Caki2 (cell line): ENCODE data around the gene MUC21. TPM values are rescaled to one million over a fixed set of nuclear protein-coding genes. Genes with fewer than 3 reads are reported as not detected.
"Not testable (repeated sequence)": the region's sequence is repeated elsewhere in the genome, so short reads cannot be mapped to it uniquely, and the experiment has no call there.

ENCODE experiments used
- DNase-seq: peaks from one replicate; pipeline ENCODE4 v3.0.0-alpha.2; 2015; ENCODE audit warnings: low read depth
- in situ Hi-C: cut with HindIII; loops from 2 replicates; pipeline ENCODE4 v1.10.0; 2016; ENCODE audit warnings: low sequenced_read_pairs, low pct_unique_long_range_greater_than_20kb, mixed read lengths
- total RNA-seq: library from RNA; depleted of rRNA; stranded (reverse); fragments of >200 nt; shearing (Covaris generic); gene quantifications from 2 replicates; pipeline ENCODE4 v1.2.3, GENCODE V29; 2014; ENCODE audit warnings: low replicate concordance

Gene MUC21
- total RNA-seq, 1 experiment from 2014 or later: not detected

DNA sequence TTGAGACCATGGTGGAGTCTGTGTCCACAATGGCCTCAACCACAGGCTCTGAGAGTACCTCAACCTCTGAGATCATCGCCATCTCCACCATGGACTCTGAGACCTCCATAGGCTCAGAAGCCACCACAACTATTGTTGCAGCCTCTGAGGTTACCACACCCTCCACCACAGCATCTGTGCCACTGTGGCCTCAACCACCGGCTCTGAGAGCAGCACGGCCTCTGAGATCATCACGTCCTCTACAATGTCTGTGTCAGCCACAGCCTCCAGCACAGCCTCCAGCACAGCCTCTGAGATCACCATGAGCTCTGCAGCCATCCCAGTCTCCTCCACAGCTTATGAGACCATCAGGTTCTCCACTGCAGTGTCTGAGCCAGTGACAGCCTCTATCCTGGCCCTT, 19.4 kb upstream of the MUC21 start:
- in situ Hi-C loops: no loop called here
- DNase-seq: no peak

DNA sequence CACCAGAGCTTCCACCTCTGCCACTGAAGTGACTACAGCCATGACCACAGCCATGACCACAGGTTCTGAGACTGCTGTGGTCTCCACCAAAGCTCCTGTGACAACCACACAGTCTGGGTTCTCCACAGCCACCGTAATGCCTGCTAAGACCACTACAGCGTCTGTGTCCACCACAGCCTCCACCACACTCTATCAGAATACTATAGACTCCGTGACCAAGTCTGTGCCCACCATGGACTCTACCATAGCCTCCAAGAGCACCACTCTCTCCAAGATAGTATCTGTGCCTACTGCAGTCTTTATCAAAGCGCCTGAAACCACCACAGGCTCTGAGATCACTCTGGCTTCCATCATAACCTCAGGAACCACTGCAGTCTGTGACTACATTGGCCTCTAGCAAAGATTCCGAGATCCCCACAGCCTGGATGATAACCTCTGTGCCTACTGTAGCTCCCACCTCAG, 18.3 kb upstream of the MUC21 start:
- DNase-seq: no peak
- in situ Hi-C loops: no loop called here

DNA sequence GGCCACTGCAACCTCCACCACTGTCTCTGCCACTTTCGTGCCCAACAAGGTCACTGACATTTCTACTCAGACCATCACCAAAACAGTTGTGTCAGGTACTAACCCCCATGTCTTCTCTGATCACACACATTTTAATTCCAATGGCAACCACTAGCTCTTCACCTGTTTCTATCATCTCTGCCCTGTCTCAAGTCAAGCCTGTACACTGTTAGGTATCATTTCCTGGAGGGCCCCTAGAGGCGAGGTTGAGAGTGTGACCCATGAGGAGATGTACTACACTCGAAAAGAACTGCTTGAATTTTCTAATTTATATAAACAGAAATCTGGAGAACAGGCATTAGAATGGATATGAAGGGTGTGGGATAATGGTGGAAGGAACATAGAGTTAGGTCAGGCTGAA, 17.4 kb upstream of the MUC21 start:
- no peak for DNase-seq
- in situ Hi-C loops: no loop called here

DNA sequence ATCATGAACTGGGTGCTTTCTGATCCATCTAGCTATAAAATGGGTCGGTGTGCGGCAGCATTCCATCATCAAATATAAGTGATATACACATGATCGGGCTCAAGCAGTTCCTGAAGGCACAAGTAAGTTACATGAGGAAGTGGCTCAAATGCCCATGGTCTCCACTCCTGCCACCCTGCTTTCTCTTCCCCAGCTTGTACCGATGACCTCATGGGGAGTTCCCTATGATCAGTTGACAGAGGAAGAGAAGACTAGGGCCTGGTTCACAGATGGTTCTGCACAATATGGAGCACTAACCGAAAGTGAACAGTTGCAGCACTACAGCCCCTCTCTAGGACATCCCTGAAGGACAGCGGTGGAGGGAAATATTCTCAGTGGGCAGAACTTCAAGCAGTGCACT, 14.3 kb upstream of the MUC21 start:
- DNase-seq, in situ Hi-C loops: not testable (repeated sequence)

DNA sequence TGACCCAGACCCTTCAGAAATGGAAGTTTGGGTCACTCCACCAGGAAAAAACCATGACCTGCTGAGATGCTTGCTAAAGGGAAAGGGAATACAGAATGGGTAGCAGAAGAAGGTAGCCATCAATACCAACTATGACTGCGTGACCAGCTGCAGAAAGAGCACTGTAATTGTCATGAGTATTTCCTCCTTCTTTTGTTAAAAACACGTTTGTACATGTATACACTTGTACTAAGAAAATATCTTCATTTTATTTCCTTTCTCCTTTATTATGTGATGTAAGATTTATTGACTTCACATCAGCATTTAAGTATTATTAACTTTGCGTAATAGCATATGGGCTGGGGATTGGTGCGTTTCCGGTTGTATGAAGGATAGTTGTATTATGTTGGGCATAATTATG, 12.6 kb upstream of the MUC21 start:
- DNase-seq: no peak
- in situ Hi-C loops: no loop called here

DNA sequence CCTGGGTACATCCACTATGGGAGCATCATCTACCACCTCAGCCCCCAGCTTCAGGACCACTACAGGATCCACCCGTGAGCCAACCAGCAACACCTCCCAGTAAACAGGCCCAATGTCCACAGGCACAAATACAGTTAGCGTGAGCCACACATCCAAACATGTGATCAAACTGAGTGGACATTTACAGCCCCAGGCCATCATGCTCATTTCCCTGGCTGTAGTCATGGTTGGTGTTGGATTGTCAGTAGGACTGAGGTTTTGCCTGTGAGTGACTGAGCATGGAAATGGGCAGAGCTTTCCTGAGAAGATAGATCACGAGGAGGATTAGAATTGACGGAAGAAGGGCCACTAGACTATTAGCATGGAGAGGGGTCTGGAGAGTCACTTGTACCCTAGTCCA, 10.7 kb upstream of the MUC21 start:
- in situ Hi-C loops: no loop called here
- no peak for DNase-seq

DNA sequence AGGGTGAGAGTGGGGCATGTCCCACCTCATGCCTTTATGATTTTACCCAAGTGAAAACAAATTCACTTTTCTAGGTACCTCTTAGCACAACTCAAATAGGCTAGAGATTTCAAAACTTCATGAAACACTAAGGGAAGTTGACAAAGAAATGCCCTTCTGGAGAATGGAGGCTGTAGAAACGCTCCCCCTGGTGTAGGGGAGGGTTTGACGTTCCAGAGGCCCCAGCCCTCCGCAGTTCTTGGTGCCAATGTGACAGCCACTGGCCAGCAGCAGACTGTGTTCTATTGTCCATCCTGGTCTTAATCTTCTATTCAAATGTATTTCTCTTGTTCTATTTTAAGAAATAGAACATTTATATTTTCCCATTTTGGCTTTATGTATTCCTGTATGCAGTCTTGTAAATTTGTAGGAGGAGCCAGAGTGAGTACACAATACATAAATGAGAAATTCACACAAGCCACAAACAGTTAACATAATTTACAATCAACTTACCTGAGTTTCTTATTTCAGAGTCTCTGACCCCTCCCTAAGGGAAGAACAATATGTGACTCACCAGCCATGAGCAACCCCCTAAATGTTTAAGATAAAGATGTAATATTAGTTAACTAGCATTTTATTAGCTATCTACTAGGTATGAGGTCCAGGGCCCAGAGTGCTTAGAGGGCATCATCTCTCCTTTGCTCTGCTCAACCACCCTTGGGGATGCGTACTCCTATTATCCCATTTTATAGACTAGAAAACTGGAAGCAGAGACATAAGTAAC, 8.8 kb upstream of the MUC21 start:
- no peak for DNase-seq
- in situ Hi-C loops: no loop called here

DNA sequence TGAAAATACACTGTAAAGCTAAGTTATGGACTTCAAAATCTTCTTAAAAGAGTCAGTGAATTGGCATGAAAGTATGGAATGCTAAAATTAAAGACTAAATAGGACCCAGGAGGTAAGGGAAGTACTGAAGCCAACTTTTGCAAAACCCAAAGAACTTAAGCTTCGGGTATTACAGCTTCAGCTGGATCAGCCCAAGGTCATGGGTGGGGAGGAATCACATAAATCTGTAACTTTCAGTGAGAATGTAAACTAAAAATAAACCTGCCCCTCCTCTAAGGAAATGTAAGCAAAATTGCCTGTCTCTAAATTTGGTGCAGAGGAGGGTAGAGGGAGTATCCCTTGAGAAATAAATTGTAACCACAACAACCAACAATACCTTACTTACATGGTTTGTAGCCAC, 4.4 kb upstream of the MUC21 start:
- DNase-seq: no peak
- in situ Hi-C loops: no loop called here

DNA sequence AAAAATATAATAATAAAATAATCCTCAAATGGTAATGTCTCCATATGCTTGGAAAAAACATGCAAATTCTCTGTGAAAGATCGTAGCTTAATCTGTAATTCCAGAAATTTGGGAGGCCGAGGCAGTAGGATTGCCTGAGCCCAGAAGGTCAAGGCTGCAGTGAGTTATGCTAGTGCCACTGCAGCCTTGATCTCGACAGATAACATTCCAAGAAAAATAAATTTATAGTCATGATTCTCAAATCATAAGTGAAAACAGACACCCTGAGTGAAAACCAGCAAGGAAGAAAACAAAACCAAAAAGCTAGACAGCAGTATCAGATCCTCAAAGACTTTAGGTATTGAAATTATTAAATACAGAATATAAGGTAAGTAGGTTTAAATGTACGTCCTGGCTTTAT, 3.8 kb upstream of the MUC21 start:
- in situ Hi-C loops: no loop called here
- no peak for DNase-seq

DNA sequence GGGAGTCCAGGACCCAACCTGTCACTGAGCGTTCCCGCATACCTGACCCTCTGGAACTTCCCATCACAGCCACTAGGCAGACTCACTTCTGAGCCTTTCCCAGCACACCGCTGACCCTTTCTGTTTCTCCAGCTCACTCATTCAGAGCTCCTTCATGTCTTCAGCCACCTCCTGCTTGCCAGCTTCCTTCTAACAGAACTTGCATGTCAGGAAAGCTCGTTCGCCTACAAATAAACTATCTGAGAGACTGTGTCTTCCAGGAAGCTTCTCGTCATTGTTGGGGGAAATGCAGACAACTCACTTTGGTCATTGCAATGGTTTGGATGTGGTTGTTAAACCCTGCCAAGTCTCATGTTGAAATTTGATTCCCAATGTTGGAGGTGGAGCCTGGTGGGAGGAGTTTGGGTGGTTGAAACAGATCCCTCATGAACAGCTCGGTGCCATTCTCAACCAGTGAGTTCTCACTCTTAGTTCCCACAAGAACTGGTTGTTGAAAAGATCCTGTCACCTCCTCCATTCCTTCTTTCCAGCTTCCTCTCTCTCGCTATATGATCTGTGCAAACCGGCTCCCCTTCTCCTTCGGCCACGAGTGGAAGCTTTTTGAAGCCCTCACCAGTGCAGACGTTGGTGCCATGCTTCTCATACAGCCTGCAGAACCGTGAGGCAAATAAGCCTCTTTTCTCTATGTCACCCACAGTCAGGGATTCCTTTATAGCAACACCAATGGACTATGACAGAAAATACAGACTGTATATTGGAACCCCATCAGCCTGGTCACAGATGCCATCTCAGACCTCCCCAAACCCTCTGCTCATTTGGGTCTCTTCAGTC, 1.4 kb upstream of the MUC21 start:
- in situ Hi-C loops: no loop called here
- peak; percentile 72 for DNase-seq

DNA sequence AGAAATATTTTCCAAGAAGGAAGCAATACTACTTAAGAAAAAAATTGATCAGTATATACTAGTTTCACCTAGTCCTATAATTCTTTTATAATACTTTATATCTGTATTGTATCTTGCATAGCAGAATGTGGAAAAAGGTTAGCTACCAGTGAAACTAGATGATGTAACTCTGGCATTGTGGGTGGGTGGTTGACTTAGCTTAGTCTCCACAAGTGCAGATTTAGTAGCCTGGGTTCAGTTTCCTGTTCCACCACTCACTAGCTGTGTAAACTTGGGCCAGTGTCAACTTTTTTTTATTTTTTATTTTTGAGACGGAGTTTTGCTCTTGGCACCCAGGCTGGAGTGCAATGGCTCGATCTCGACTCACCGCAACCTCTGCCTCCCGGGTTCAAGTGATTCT, 2.0 kb downstream of the MUC21 start:
- DNase-seq: no peak
- in situ Hi-C loops: no loop called here

DNA sequence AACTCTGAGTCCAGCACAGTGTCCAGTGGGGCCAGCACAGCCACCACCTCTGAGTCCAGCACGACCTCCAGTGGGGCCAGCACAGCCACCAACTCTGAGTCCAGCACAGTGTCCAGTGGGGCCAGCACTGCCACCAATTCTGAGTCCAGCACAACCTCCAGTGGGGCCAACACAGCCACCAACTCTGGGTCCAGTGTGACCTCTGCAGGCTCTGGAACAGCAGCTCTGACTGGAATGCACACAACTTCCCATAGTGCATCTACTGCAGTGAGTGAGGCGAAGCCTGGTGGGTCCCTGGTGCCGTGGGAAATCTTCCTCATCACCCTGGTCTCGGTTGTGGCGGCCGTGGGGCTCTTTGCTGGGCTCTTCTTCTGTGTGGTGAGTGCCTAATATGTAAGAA, 3.8 kb downstream of the MUC21 start:
- in situ Hi-C loops: no loop called here
- DNase-seq: no peak

DNA sequence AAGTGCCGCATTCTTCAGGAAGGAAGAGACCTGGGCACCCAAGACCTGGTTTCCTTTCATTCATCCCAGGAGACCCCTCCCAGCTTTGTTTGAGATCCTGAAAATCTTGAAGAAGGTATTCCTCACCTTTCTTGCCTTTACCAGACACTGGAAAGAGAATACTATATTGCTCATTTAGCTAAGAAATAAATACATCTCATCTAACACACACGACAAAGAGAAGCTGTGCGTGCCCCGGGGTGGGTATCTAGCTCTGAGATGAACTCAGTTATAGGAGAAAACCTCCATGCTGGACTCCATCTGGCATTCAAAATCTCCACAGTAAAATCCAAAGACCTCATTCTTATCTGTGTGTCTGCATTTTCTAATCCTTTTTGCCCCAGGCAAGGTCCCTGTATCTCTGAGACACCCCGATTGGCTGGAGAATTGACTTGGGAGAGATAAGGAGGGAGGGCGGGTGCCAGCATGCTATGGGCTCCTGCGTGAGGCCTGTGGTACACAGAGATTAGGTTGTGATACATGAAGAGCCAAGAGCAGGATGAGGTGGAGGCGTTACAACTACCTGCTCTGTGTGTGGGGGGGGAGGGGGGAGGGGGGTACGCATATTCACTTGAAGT, 4.8 kb downstream of the MUC21 start:
- DNase-seq: no peak
- in situ Hi-C loops: no loop called here

DNA sequence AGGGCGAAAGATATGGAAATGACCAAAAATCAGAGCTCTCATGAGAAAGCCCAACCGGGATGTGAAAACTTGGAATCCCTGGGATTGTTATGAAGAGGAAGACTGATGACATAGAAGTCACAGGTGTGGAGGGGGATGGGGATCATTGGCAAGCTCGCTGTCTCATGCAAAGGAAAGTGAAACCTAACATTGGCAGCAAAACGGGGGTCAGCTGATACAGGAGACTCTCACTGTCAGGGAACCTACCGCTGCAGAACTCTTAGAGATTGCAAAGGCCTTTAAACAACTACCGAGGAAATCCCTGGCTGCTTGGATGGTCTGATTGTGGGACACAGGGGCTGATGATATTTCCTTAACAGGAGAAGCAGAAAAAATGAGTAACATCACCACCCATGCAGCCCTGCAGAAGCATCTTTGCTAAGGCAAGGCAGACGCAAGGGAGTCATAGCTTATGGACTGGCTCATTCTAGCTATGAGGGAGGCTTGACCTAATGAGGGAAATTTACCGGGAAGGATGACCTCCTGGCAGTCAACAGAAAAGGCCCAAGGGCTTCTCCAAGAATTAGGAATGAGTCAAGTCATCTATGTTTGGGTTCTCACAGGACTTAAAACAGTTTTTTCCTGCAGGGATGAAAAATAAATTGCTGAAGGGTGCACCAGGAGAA, 7.0 kb downstream of the MUC21 start:
- in situ Hi-C loops: no loop called here
- DNase-seq: no peak

DNA sequence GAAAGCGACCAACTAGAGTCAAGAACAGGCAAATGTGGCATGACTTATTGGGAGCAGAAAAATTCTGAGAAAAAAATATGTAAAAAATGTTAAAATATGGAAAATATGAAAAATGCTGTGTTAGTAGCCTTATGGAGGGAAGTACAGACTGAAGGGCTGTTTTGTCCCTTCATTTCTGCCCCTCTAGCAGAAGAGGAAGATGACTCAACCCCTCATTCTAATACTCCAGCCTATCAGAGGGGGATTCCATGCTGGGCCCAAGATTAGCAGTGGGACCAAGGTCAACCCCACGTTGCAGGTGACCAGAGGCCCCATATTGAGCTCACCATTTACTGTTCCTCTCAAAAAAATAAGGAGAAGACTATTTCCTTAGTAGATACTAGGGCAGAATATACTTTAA, 8.4 kb downstream of the MUC21 start:
- in situ Hi-C loops: no loop called here
- no peak for DNase-seq

DNA sequence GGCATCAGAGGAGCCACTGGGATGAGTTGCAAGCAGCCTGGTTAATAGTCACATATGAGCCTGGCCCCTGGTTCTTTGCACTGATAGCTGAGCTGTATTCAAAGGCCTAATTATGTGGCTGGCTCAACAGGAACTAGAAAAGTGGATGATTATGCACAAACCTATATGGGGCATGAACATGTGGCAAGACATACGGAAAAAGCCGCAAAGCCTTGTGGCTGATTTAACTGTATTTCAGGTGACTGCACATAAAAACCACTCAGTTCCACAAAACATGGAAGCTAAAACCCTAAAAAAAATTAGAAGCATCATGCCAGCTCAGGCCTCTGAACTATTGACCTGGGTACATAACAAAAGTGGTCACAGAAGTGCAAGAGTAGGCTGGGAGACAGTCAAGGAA, 13.8 kb downstream of the MUC21 start:
- in situ Hi-C loops: no loop called here
- DNase-seq: no peak

DNA sequence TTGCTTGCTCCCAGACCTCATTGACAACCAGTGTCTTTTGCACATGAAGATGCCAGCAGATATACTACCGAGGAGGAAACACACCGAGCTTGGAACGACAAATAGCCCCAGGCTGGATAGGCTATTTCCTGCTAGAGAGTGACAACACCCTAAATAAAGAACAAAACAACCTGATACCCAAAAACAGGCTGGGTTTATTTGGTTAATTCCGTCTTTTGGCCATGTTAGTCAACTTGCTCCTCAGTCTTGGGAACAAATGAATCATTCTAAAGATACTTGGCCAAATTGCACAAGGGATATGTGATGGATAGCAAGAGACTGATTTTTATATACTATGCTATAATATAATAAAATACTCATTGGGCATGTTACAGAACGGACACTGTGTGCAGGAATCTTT, 15.3 kb downstream of the MUC21 start:
- no peak for DNase-seq
- in situ Hi-C loops: no loop called here

DNA sequence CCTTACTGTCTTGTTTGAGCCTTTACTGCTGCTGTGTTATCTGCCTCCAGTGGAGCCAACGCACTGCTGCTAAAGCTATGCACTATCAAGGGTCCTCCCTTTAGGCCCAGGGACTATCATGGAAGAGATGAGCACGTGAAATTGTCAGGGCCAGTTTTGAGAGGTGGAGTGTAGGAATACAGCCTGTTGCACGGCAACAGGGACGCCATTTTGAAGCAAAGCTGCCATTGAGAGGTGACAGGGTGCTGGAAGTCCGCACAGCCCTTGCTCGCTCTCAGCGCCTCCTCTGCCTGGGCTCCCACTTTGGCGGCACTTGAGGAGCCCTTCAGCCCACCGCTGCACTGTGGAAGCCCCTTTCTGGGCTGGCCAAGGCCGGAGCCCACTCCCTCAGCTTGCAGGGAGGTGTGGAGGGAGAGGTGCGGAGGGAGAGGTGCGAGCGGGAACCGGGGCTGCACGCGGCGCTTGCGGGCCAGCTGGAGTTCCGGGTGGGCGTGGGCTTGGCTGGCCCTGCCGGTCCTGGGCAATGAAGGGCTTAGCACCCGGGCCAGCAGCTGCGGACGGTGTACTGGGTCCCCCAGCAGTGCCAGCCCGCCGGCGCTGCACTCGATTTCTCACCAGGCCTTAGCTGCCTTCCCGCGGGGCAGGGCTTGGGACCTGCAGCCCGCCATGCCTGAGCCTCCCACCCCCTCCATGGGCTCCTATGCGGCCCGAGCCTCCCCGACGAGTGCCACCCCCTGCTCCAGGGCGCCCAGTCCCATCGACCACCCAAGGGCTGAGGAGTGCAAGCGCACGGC, 16.7 kb downstream of the MUC21 start:
- DNase-seq, in situ Hi-C loops: not testable (repeated sequence)
